ENCODE measurements around the gene NRG3. TPM values are rescaled to one million over a fixed set of nuclear protein-coding genes. Genes with fewer than 3 reads are reported as not detected.

Gene NRG3
- total and polyA plus RNA-seq, 2 donors (not counting 1 experiment from before 2014, with no cell fraction given): not detected

DNA sequence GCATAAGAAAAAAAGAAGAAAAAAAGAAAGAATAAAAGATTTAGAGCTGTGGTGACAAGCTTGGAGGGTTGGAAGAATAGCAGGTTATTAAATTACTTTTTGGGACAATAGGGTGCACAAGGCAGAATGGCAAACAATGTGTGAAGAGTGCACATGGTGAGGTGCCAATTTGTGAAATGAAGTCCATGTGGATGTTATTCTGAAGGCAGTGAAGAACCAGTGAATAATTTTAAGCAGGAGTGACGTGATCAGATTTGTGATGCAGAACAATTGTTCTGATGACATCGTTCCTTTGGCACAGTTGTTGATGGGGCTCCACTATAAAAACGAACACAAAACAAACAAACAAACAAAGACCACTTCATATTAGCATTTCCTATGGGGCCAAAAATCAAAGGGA, 700.3 kb downstream of the NRG3 start:
- no peak for DNase-seq (ENCODE audit: low read depth in 2 of 2)
- Histone ChIP-seq H3K27ac (ENCODE audit: insufficient read depth, low read length) (no peak overlapping the region), H3K9me3 (ENCODE audit: control insufficient read depth, insufficient read depth, low read depth, low read length) (no peaks in the 10 kb centered on the region), H3K9ac (ENCODE audit: insufficient read depth, low read length) (no peak overlapping the region), H3K4me2 (ENCODE audit: extremely low read depth, insufficient read depth, low read length) (no peak overlapping the region), H3K36me3 (ENCODE audit: control insufficient read depth, insufficient read depth, low read length) (no peaks in the 10 kb centered on the region), H3K4me1 (ENCODE audit: control insufficient read depth, extremely low read depth, insufficient read depth, low read length) (no peaks in the 10 kb centered on the region), H3K4me3 (replicated peaks in 1 of 4; ENCODE audit: control extremely low read depth in 1 of 4, insufficient read depth in 1 of 4, low read depth in 3 of 4, low read length in 4 of 4) (no peak overlapping the region), H3K27me3 (ENCODE audit: control insufficient read depth, insufficient read depth, low read length) (no peaks in the 10 kb centered on the region), H2AFZ (ENCODE audit: low read length) (no peak overlapping the region), H3K79me2 (ENCODE audit: control insufficient read depth, insufficient read depth, low read length) (no peaks in the 10 kb centered on the region), H4K20me1 (ENCODE audit: control insufficient read depth, extremely low read depth, insufficient read depth, low read length) (no peaks in the 10 kb centered on the region)
- TF ChIP-seq, protein P1, sequence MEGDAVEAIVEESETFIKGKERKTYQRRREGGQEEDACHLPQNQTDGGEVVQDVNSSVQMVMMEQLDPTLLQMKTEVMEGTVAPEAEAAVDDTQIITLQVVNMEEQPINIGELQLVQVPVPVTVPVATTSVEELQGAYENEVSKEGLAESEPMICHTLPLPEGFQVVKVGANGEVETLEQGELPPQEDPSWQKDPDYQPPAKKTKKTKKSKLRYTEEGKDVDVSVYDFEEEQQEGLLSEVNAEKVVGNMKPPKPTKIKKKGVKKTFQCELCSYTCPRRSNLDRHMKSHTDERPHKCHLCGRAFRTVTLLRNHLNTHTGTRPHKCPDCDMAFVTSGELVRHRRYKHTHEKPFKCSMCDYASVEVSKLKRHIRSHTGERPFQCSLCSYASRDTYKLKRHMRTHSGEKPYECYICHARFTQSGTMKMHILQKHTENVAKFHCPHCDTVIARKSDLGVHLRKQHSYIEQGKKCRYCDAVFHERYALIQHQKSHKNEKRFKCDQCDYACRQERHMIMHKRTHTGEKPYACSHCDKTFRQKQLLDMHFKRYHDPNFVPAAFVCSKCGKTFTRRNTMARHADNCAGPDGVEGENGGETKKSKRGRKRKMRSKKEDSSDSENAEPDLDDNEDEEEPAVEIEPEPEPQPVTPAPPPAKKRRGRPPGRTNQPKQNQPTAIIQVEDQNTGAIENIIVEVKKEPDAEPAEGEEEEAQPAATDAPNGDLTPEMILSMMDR (conservative IDR thresholded peaks at IDR 0.05 in 1 of 2, IDR thresholded peaks at IDR 0.05 in 1 of 2; ENCODE audit: low read depth in 1 of 2, low read length in 2 of 2): no peak
- TF ChIP-seq EZH2 (IDR thresholded peaks at IDR 0.05; ENCODE audit: low read length, missing control alignments): no peak

DNA sequence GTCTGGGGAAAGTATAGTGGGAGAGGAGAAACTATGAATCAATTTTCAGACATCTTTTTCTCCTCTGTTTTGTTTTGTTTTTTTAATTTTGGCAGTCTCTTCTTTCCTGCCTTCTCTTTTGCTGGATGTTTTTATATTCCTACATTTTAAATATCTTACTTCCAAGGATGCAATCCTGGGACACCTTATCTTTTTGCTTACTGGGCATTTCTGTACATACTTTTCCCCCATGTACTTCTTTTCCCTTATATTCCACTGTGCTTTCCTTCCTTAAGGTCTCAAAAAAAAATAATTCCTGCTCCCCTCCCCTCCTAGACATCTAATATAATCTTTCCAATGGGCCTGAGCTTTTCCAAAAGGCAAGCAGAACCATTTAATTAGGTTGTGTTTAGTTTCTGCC, 701.1 kb downstream of the NRG3 start:
- H3K27ac ChIP-seq (ENCODE audit: insufficient read depth, low read length): no peak overlapping the region
- no peak for TF ChIP-seq EZH2 (IDR thresholded peaks at IDR 0.05; ENCODE audit: low read length, missing control alignments)
- TF ChIP-seq, protein P1 (conservative IDR thresholded peaks at IDR 0.05 in 1 of 2, IDR thresholded peaks at IDR 0.05 in 1 of 2; ENCODE audit: low read depth in 1 of 2, low read length in 2 of 2): no peak
- H3K27me3 ChIP-seq (ENCODE audit: control insufficient read depth, insufficient read depth, low read length): no peaks in the 10 kb centered on the region
- H3K79me2 ChIP-seq (ENCODE audit: control insufficient read depth, insufficient read depth, low read length): no peaks in the 10 kb centered on the region
- no peaks in the 10 kb centered on the region for H3K9me3 ChIP-seq (ENCODE audit: control insufficient read depth, insufficient read depth, low read depth, low read length)
- H4K20me1 ChIP-seq (ENCODE audit: control insufficient read depth, extremely low read depth, insufficient read depth, low read length): no peaks in the 10 kb centered on the region
- no peak overlapping the region for H3K4me2 ChIP-seq (ENCODE audit: extremely low read depth, insufficient read depth, low read length)
- no peak for DNase-seq (ENCODE audit: low read depth in 2 of 2)
- H3K4me1 ChIP-seq (ENCODE audit: control insufficient read depth, extremely low read depth, insufficient read depth, low read length): no peaks in the 10 kb centered on the region
- H2AFZ ChIP-seq (ENCODE audit: low read length): no peak overlapping the region
- no peak overlapping the region for H3K4me3 ChIP-seq (replicated peaks in 1 of 4; ENCODE audit: control extremely low read depth in 1 of 4, insufficient read depth in 1 of 4, low read depth in 3 of 4, low read length in 4 of 4)
- H3K9ac ChIP-seq (ENCODE audit: insufficient read depth, low read length): no peak overlapping the region
- H3K36me3 ChIP-seq (ENCODE audit: control insufficient read depth, insufficient read depth, low read length): no peaks in the 10 kb centered on the region

DNA sequence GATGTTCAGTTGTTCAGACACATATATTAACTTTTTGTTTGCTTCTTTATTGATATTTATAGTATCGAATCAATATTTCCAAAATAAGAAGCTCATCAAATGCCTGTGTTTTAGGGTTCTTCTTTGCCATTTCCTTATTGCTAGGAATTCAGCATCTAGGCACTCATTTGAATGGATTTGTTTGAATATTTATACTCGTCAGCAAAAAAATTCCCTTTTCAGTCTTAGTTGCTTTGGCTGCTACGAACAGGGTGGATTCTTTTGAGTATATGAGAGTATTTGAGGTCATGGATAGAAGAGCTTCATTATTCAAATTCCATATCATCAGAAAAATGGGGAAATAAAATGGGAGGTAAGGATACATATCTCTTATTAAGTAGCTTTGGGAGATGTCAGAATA, 706.9 kb downstream of the NRG3 start:
- Histone ChIP-seq H3K4me1 (ENCODE audit: control insufficient read depth, extremely low read depth, insufficient read depth, low read length) (no peaks in the 10 kb centered on the region), H3K9me3 (ENCODE audit: control insufficient read depth, insufficient read depth, low read depth, low read length) (no peaks in the 10 kb centered on the region), H3K9ac (ENCODE audit: insufficient read depth, low read length) (no peak overlapping the region), H3K79me2 (ENCODE audit: control insufficient read depth, insufficient read depth, low read length) (no peaks in the 10 kb centered on the region), H3K27ac (ENCODE audit: insufficient read depth, low read length) (no peak overlapping the region), H3K4me2 (ENCODE audit: extremely low read depth, insufficient read depth, low read length) (no peak overlapping the region), H3K27me3 (ENCODE audit: control insufficient read depth, insufficient read depth, low read length) (no peaks in the 10 kb centered on the region), H2AFZ (ENCODE audit: low read length) (no peak overlapping the region), H3K4me3 (replicated peaks in 1 of 4; ENCODE audit: control extremely low read depth in 1 of 4, insufficient read depth in 1 of 4, low read depth in 3 of 4, low read length in 4 of 4) (no peak overlapping the region), H3K36me3 (ENCODE audit: control insufficient read depth, insufficient read depth, low read length) (no peaks in the 10 kb centered on the region), H4K20me1 (ENCODE audit: control insufficient read depth, extremely low read depth, insufficient read depth, low read length) (no peaks in the 10 kb centered on the region)
- TF ChIP-seq EZH2 (IDR thresholded peaks at IDR 0.05; ENCODE audit: low read length, missing control alignments): no peak
- TF ChIP-seq, protein P1 (conservative IDR thresholded peaks at IDR 0.05 in 1 of 2, IDR thresholded peaks at IDR 0.05 in 1 of 2; ENCODE audit: low read depth in 1 of 2, low read length in 2 of 2): no peak
- no peak for DNase-seq (ENCODE audit: low read depth in 2 of 2)

Data from fibroblast of lung (primary cell).